WTC11 (cell line): Measurements from ENCODE around the gene PLXDC1. TPM values are rescaled to one million over a fixed set of nuclear protein-coding genes. Genes with fewer than 3 reads are reported as not detected.

ENCODE experiments used
- ATAC-seq: fragments of 200-7000 bp; cut with Tn5 transposase; 2 replicates; pipeline ENCODE4 v1.10.0; 2021; ENCODE audit warnings: mild to moderate bottlenecking, moderate library complexity
- CTCF ChIA-PET: fragments of 300-600 bp; sonication (Branson Sonifier 250); formaldehyde crosslinking; loops from one replicate; lab custom pipeline; 2021; ENCODE audit warnings: antibody characterized with exemption; lab: Charles Lee
- POLR2A ChIA-PET: fragments of 350-600 bp; sonication (Branson Sonifier 250); formaldehyde crosslinking; loops from one replicate; lab custom pipeline; 2021; ENCODE audit warnings: antibody characterized with exemption; lab: Charles Lee
- DNase-seq: peaks from one replicate; pipeline ENCODE4 v3.0.0; 2021; ENCODE audit warnings: low spot score
- H3K27ac Mint-ChIP-seq: 2 replicates; pipeline ENCODE4 v1.8.0; 2021; ENCODE audit warnings: mixed read lengths
- H3K27me3 Mint-ChIP-seq: 2 replicates; pipeline ENCODE4 v1.8.0; 2021; ENCODE audit warnings: low read depth, mild to moderate bottlenecking, moderate library complexity, mixed read lengths
- H3K36me3 Mint-ChIP-seq: 2 replicates; pipeline ENCODE4 v1.8.0; 2021; ENCODE audit warnings: mixed read lengths
- H3K4me1 Mint-ChIP-seq: 2 replicates; pipeline ENCODE4 v1.8.0; 2022; ENCODE audit warnings: mixed read lengths
- H3K4me3 Mint-ChIP-seq: 2 replicates; pipeline ENCODE4 v1.8.0; 2021; ENCODE audit warnings: mild to moderate bottlenecking, moderate library complexity, mixed read lengths
- H3K9me3 Mint-ChIP-seq: 2 replicates; pipeline ENCODE4 v1.8.0; 2021; ENCODE audit warnings: mixed read lengths
- AFF4 ChIP-seq: sonication (generic); formaldehyde crosslinking; IDR thresholded peaks from 2 replicates; pipeline ENCODE4 v1.8.1; 2023; ENCODE audit warnings: mild to moderate bottlenecking, missing genetic modification reagents, borderline replicate concordance
- ARID4B ChIP-seq: sonication (generic); formaldehyde crosslinking; IDR thresholded peaks from 2 replicates; pipeline ENCODE4 v1.8.0; 2023; ENCODE audit warnings: missing genetic modification reagents, mild to moderate bottlenecking, borderline replicate concordance
- ATF1 ChIP-seq: sonication (generic); formaldehyde crosslinking; IDR thresholded peaks from 2 replicates; pipeline ENCODE4 v1.8.1; 2023; ENCODE audit warnings: mild to moderate bottlenecking, moderate library complexity, missing genetic modification reagents
- E2F5 ChIP-seq: sonication (generic); formaldehyde crosslinking; IDR thresholded peaks from 2 replicates; pipeline ENCODE4 v1.8.1; 2022; ENCODE audit warnings: mild to moderate bottlenecking, moderate library complexity, missing genetic modification reagents
- FOXK1 ChIP-seq: sonication (generic); formaldehyde crosslinking; IDR thresholded peaks from 2 replicates; pipeline ENCODE4 v1.8.0; 2022; ENCODE audit warnings: mild to moderate bottlenecking, moderate library complexity, missing genetic modification reagents
- MYBL2 ChIP-seq: sonication (generic); formaldehyde crosslinking; IDR thresholded peaks from 2 replicates; pipeline ENCODE4 v1.8.1; 2023; ENCODE audit warnings: mild to moderate bottlenecking, moderate library complexity, missing genetic modification reagents
- NFE2L1 ChIP-seq: sonication (generic); formaldehyde crosslinking; IDR thresholded peaks from 2 replicates; pipeline ENCODE4 v1.8.1; 2023; ENCODE audit warnings: missing genetic modification reagents
- OVOL2 ChIP-seq: fragments of 250-450 bp; sonication (Bioruptor Pico); IDR thresholded peaks from 2 replicates; pipeline ENCODE4 v1.9.0; 2021; ENCODE audit warnings: mild to moderate bottlenecking, borderline replicate concordance
- PREB ChIP-seq: sonication (generic); formaldehyde crosslinking; IDR thresholded peaks from 2 replicates; pipeline ENCODE4 v1.8.1; 2022; ENCODE audit warnings: mild to moderate bottlenecking, missing genetic modification reagents, moderate library complexity, borderline replicate concordance
- PRRX2 ChIP-seq: fragments of 250-450 bp; sonication (Bioruptor Pico); IDR thresholded peaks from 2 replicates; pipeline ENCODE4 v1.8.0; 2021; ENCODE audit warnings: mild to moderate bottlenecking
- RORB ChIP-seq: fragments of 250-450 bp; sonication (Bioruptor Pico); IDR thresholded peaks from 2 replicates; pipeline ENCODE4 v1.9.0; 2021; ENCODE audit warnings: mild to moderate bottlenecking
- SP1 ChIP-seq: sonication (generic); formaldehyde crosslinking; conservative IDR thresholded peaks from 2 replicates; pipeline ENCODE4 v1.8.1; 2022; ENCODE audit warnings: missing genetic modification reagents
- USF1 ChIP-seq: sonication (generic); formaldehyde crosslinking; IDR thresholded peaks from 2 replicates; pipeline ENCODE4 v1.8.0; 2022; ENCODE audit warnings: mild to moderate bottlenecking, missing genetic modification reagents
- USF2 ChIP-seq: sonication (generic); formaldehyde crosslinking; IDR thresholded peaks from 2 replicates; pipeline ENCODE4 v1.8.1; 2023; ENCODE audit warnings: mild to moderate bottlenecking, missing genetic modification reagents, moderate library complexity
- ZNF263 ChIP-seq: sonication (generic); formaldehyde crosslinking; IDR thresholded peaks from 2 replicates; pipeline ENCODE4 v1.8.1; 2022; ENCODE audit warnings: low read depth, mild to moderate bottlenecking, moderate library complexity, missing genetic modification reagents
- ZNF423 ChIP-seq: fragments of 250-450 bp; sonication (Bioruptor Pico); IDR thresholded peaks from 2 replicates; pipeline ENCODE4 v2.1.2; 2022; ENCODE audit warnings: mild to moderate bottlenecking, moderate library complexity
- total RNA-seq: library from RNA; stranded (reverse); gene quantifications from 3 replicates; pipeline ENCODE4 v1.2.3, GENCODE V29; 2021
- TF ChIP-seq, protein P1 (sequence below): sonication (generic); formaldehyde crosslinking; IDR thresholded peaks from 2 replicates; pipeline ENCODE4 v1.8.0; 2023; ENCODE audit warnings: missing genetic modification reagents
- TF ChIP-seq, protein P2 (sequence below): sonication (generic); formaldehyde crosslinking; IDR thresholded peaks from 2 replicates; pipeline ENCODE4 v1.8.1; 2023; ENCODE audit warnings: mild to moderate bottlenecking, moderate library complexity, missing genetic modification reagents

The PLXDC1 gene
- total RNA-seq, 1 experiment from 2014 or later: 5.4 TPM

DNA sequence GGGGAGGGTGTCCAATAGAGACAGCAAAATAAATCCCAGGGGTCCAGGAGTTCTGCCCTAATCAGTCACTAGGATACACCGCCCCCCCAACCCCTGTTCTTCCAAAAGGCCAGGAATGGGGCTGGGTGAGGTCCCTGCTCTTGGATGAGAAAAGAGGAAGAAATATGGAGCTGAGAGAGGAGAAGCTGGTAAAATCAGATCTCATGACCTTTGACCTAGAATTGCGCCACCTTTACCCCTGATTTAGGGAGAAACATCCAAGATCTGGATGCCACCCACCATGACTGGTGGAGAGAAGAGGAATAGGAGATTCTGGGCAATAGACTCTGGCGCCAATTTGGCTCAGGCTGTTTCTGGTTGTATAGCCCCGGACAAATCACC, 46.7 kb upstream of the PLXDC1 start (continued):
- no peak for TF ChIP-seq PREB (CRISPR knock-in tag)

DNA sequence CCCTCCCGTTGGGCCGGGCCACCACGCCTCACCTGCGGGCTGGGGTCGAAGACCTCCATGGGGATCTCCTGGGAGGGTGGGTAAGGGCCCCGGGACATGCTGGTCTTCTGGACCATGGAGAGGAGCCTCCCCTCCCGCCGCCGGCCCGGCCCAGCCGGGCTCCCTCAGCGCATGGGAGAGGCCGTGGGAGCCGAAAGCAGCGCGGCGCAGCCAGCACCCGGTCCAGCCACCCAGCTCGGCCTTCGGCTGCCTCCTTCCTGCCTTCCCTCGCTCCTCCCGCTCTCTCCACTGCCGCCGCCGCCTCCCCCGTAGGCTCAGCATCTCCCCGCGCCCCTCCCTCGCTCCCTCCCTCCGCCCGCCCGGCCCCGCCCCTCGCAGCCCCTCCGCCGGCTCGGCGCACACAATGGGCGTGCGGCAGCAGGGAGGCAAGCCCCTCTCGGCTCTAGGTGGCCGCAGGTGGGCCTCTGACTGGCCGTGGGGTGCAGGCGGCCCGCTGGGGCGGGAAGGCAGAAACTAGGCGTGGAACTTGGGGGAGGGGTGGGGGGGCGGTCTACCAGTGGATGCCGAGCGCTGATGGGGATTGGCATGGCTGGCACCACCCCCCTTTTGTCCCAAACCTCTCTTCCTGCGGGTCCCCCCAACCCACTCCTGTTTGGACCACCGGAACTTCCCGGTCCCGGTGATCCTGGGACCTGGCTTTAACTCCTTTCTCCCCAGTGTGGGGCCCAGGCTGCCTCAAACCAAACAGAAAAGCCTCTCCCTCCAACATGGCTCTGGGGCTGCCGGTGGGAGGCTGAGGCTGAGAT, 46.1 kb upstream of the PLXDC1 start, which contains the start of gene CACNB1:
TSS of gene CACNB1 (minus strand) at position 290 of the 806 bp plus-strand sequence. CDS start at position 116, 174 bp downstream.
- no peaks in the 10 kb centered on the region; the same call in 1 of the 2 replicates for H3K27me3 Mint-ChIP-seq
- peaks cover 54% of the 10 kb centered on the region for H3K4me1 Mint-ChIP-seq
- peak within 1 kb of the TSS; percentile 74 for H3K27ac Mint-ChIP-seq
- DNase-seq (peak; percentile 85), ATAC-seq (peak; percentile 68)
- no peaks in the 10 kb centered on the region for H3K9me3 Mint-ChIP-seq
- H3K4me3 Mint-ChIP-seq: peak within 1 kb of the TSS; percentile 98
- peaks cover 37% of the 10 kb centered on the region for H3K36me3 Mint-ChIP-seq
- ChIA-PET CTCF (interaction anchor here (0.6 to 5.3 kb wide), 9 partner anchors 10 to 47 kb away, joined by 3 to 62 read pairs (median 5); partner anchors contain the start of gene ARL5C), POLR2A (no interaction called here)
- TF ChIP-seq PRRX2 (CRISPR knock-in tag): no peak
- TF ChIP-seq OVOL2 (CRISPR knock-in tag): no peak
- no peak for TF ChIP-seq NFE2L1 (CRISPR knock-in tag)
- TF ChIP-seq, protein P1, sequence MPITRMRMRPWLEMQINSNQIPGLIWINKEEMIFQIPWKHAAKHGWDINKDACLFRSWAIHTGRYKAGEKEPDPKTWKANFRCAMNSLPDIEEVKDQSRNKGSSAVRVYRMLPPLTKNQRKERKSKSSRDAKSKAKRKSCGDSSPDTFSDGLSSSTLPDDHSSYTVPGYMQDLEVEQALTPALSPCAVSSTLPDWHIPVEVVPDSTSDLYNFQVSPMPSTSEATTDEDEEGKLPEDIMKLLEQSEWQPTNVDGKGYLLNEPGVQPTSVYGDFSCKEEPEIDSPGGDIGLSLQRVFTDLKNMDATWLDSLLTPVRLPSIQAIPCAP (CRISPR knock-in tag): no peak
- peak; percentile 85 for TF ChIP-seq E2F5
- TF ChIP-seq SP1 (CRISPR knock-in tag): peak; percentile 81
- TF ChIP-seq FOXK1 (CRISPR knock-in tag): no peak
- TF ChIP-seq AFF4 (CRISPR knock-in tag): no peak
- TF ChIP-seq USF2: peak; percentile 37; the same call in 1 of the 2 replicates
- TF ChIP-seq ARID4B (CRISPR knock-in tag): no peak
- TF ChIP-seq ATF1: no peak
- TF ChIP-seq USF1 (CRISPR knock-in tag): no peak
- TF ChIP-seq ZNF263 (CRISPR knock-in tag): peak; percentile 36; the same call in 1 of the 2 replicates
- TF ChIP-seq ZNF423 (CRISPR knock-in tag): peak; percentile 58
- TF ChIP-seq RORB (CRISPR knock-in tag): no peak
- TF ChIP-seq, protein P2, sequence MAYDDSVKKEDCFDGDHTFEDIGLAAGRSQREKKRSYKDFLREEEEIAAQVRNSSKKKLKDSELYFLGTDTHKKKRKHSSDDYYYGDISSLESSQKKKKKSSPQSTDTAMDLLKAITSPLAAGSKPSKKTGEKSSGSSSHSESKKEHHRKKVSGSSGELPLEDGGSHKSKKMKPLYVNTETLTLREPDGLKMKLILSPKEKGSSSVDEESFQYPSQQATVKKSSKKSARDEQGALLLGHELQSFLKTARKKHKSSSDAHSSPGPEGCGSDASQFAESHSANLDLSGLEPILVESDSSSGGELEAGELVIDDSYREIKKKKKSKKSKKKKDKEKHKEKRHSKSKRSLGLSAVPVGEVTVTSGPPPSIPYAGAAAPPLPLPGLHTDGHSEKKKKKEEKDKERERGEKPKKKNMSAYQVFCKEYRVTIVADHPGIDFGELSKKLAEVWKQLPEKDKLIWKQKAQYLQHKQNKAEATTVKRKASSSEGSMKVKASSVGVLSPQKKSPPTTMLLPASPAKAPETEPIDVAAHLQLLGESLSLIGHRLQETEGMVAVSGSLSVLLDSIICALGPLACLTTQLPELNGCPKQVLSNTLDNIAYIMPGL (CRISPR knock-in tag): 0 out of 2 replicates have a peak, but pooled peaks have one; percentile 64
- 0 out of 2 replicates have a peak, but pooled peaks have one; percentile 33 for TF ChIP-seq MYBL2 (CRISPR knock-in tag)
